Loucy (cell line): ENCODE measurements around the gene CDA.

ENCODE experiments used
- H2AFZ ChIP-seq: fragments of 200-600 bp; sonication (generic); 2 replicates; pipeline ENCODE4 v1.6.0; 2016; ENCODE audit warnings: antibody characterized with exemption, mild to moderate bottlenecking, low read length, moderate library complexity
- H3F3A ChIP-seq: fragments of 200-600 bp; 2 replicates; pipeline ENCODE4 v1.6.0; 2016; ENCODE audit warnings: antibody characterized with exemption, low read depth, mild to moderate bottlenecking
- H3K27me3 ChIP-seq: fragments of 200-600 bp; sonication (generic); 2 replicates; pipeline ENCODE4 v1.6.1; 2014; ENCODE audit warnings: low read length, mild to moderate bottlenecking; ENCODE audit not compliant: insufficient read depth, poor library complexity, severe bottlenecking
- H3K36me3 ChIP-seq: fragments of 200-600 bp; sonication (generic); 2 replicates; pipeline ENCODE4 v1.6.1; 2016; ENCODE audit warnings: low read length; ENCODE audit not compliant: insufficient read depth
- H3K4me1 ChIP-seq: fragments of 200-600 bp; sonication (generic); 2 replicates; pipeline ENCODE4 v1.5.1; 2014; ENCODE audit warnings: low read length, mild to moderate bottlenecking; ENCODE audit not compliant: insufficient read depth, poor library complexity, severe bottlenecking
- H3K4me2 ChIP-seq: fragments of 200-600 bp; sonication (generic); 2 replicates; pipeline ENCODE4 v1.6.0; 2014; ENCODE audit warnings: antibody characterized with exemption, low read length, low read depth, mild to moderate bottlenecking; ENCODE audit not compliant: poor library complexity, severe bottlenecking
- H3K4me3 ChIP-seq: fragments of 200-600 bp; sonication (generic); 2 replicates; pipeline ENCODE4 v1.5.1; 2014; ENCODE audit warnings: low read length, mild to moderate bottlenecking, mixed read lengths; ENCODE audit not compliant: poor library complexity, severe bottlenecking
- H3K79me2 ChIP-seq: fragments of 200-600 bp; sonication (generic); 2 replicates; pipeline ENCODE4 v1.6.1; 2014; ENCODE audit warnings: low read length; ENCODE audit not compliant: insufficient read depth
- H3K9ac ChIP-seq: fragments of 200-600 bp; sonication (generic); 2 replicates; pipeline ENCODE4 v1.6.0; 2014; ENCODE audit warnings: mild to moderate bottlenecking, low read depth, low read length, moderate library complexity; ENCODE audit not compliant: poor library complexity, severe bottlenecking
- H3K9me2 ChIP-seq: fragments of 200-600 bp; sonication (generic); replicated peaks from 2 replicates; pipeline ENCODE4 v1.6.1; 2016; ENCODE audit warnings: low read depth, low read length, mixed read lengths
- H3K9me3 ChIP-seq: fragments of 200-600 bp; sonication (generic); 2 replicates; pipeline ENCODE4 v1.6.1; 2014; ENCODE audit warnings: mild to moderate bottlenecking, antibody characterized with exemption, low read length, low read depth; ENCODE audit not compliant: insufficient read depth
- H4K20me1 ChIP-seq: fragments of 200-600 bp; sonication (generic); 2 replicates; pipeline ENCODE4 v1.6.0; 2014; ENCODE audit warnings: antibody characterized with exemption, low read length, mild to moderate bottlenecking; ENCODE audit not compliant: insufficient read depth, poor library complexity, severe bottlenecking
- EZH2phosphoT487 ChIP-seq: fragments of 200-600 bp; IDR thresholded peaks from 2 replicates; pipeline ENCODE4 v1.6.1; 2018; ENCODE audit warnings: antibody characterized with exemption, mild to moderate bottlenecking, moderate library complexity, borderline replicate concordance
- TF ChIP-seq, protein P1 (sequence below): fragments of 200-600 bp; sonication (generic); conservative IDR thresholded peaks from 2 replicates; pipeline ENCODE4 v1.5.1; 2014; ENCODE audit warnings: mild to moderate bottlenecking, antibody characterized with exemption, low read length

Gene CDA

DNA sequence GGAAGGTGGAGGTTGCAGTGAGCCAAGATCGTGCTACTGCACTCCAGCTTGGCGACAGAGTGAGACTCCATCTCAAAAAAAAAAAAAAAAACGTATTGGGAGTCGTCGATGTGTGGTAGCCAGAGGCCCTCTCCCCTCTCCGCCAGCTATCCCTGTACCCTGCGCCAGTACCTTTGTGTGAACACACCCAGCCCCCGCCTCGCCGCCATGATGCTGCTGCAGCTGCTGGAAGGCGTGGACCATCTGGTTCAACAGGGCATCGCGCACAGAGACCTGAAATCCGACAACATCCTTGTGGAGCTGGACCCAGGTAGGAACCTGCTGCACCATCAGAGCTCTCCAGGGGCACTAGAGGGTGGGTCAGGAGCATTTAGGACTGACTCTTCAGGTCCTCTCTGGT is 56.5 kb downstream of the CDA start:
- Histone ChIP-seq H3K9me3 (no peaks in the 10 kb centered on the region), H3F3A (no peaks in the 10 kb centered on the region), H3K36me3 (peaks cover 25% of the 10 kb centered on the region; the same call in 1 of the 2 replicates), H3K4me1 (no peaks in the 10 kb centered on the region), H3K4me3 (no peak overlapping the region), H2AFZ (no peak overlapping the region), H3K79me2 (no peaks in the 10 kb centered on the region), H3K9ac (no peak overlapping the region), H3K4me2 (no peak overlapping the region), H3K9me2 (no peaks in the 10 kb centered on the region), H4K20me1 (no peaks in the 10 kb centered on the region), H3K27me3 (no peaks in the 10 kb centered on the region)
- TF ChIP-seq, protein P1, sequence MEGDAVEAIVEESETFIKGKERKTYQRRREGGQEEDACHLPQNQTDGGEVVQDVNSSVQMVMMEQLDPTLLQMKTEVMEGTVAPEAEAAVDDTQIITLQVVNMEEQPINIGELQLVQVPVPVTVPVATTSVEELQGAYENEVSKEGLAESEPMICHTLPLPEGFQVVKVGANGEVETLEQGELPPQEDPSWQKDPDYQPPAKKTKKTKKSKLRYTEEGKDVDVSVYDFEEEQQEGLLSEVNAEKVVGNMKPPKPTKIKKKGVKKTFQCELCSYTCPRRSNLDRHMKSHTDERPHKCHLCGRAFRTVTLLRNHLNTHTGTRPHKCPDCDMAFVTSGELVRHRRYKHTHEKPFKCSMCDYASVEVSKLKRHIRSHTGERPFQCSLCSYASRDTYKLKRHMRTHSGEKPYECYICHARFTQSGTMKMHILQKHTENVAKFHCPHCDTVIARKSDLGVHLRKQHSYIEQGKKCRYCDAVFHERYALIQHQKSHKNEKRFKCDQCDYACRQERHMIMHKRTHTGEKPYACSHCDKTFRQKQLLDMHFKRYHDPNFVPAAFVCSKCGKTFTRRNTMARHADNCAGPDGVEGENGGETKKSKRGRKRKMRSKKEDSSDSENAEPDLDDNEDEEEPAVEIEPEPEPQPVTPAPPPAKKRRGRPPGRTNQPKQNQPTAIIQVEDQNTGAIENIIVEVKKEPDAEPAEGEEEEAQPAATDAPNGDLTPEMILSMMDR: no peak
- no peak for TF ChIP-seq EZH2phosphoT487

DNA sequence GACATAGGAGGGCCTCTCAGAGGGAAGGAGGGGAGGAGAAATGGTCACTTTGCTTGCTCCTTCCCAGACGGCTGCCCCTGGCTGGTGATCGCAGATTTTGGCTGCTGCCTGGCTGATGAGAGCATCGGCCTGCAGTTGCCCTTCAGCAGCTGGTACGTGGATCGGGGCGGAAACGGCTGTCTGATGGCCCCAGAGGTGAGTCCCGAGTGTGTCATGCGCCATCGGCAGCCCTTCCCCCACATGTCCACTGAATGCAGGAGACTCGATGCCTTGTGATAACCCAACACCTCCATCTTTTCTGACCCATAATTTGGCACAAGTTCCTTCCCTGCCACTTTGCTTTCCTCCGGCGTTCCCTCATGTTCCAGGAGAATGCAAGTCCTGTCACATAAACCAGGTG is 59.5 kb downstream of the CDA start:
- Histone ChIP-seq H4K20me1 (peaks cover under 1% of the 10 kb centered on the region), H3K4me1 (no peaks in the 10 kb centered on the region), H3K9ac (no peak overlapping the region), H2AFZ (no peak overlapping the region), H3K4me3 (no peak overlapping the region), H3K79me2 (no peaks in the 10 kb centered on the region), H3K9me2 (no peaks in the 10 kb centered on the region), H3F3A (no peaks in the 10 kb centered on the region), H3K36me3 (peaks cover 49% of the 10 kb centered on the region; the same call in 1 of the 2 replicates), H3K27me3 (no peaks in the 10 kb centered on the region), H3K4me2 (no peak overlapping the region), H3K9me3 (no peaks in the 10 kb centered on the region)
- no peak for TF ChIP-seq EZH2phosphoT487
- TF ChIP-seq, protein P1: no peak

DNA sequence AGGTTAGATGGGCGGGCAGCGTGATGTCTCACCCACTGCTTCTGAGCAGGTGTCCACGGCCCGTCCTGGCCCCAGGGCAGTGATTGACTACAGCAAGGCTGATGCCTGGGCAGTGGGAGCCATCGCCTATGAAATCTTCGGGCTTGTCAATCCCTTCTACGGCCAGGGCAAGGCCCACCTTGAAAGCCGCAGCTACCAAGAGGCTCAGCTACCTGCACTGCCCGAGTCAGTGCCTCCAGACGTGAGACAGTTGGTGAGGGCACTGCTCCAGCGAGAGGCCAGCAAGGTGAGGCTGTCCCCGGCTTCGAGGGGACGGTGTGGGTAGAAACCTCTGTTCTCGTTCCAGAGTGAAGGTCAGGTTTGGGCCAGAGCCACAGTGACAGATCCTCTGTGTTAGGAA is 60.0 kb downstream of the CDA start:
- no peaks in the 10 kb centered on the region for H3K9me2 ChIP-seq

More for the DNA sequence above, 60.0 kb downstream of the CDA start:
- Histone ChIP-seq H3K79me2 (no peaks in the 10 kb centered on the region), H3K27me3 (no peaks in the 10 kb centered on the region), H3K36me3 (peaks cover 54% of the 10 kb centered on the region; the same call in 1 of the 2 replicates), H2AFZ (no peak overlapping the region), H3K4me1 (no peaks in the 10 kb centered on the region), H3K9me3 (no peaks in the 10 kb centered on the region), H3K4me3 (no peak overlapping the region), H3K9ac (no peak overlapping the region), H3F3A (no peaks in the 10 kb centered on the region), H3K4me2 (no peak overlapping the region), H4K20me1 (peaks cover 6% of the 10 kb centered on the region)
- TF ChIP-seq, protein P1: no peak
- no peak for TF ChIP-seq EZH2phosphoT487
